A549 (cell line): ENCODE results near the gene ZNF548. TPM values are rescaled to one million over a fixed set of nuclear protein-coding genes. Genes with fewer than 3 reads are reported as not detected.

Experiments used
- ATAC-seq, 2 experiments: fragments of 200-7000 bp in 1 of 2; fragments of >200 bp in 1 of 2; cut with Nextera tagmentation in 1 of 2; cut with Tn5 transposase in 1 of 2; 3 replicates each; pipeline versions ENCODE4 v1.8.0 to v1.9.1; 2018 to 2020; ENCODE audit warnings: mild to moderate bottlenecking in 1 of 2, moderate library complexity in 1 of 2
- CTCF ChIA-PET: fragments of 300-600 bp; sonication (Branson Sonifier 250); formaldehyde crosslinking; extraction: SDS; loops from one replicate; lab custom pipeline; 2021; ENCODE audit warnings: antibody characterized with exemption, inconsistent platforms; lab: Yijun Ruan, JAX
- POLR2A ChIA-PET: fragments of 350-600 bp; formaldehyde crosslinking; extraction: SDS; loops from one replicate; lab custom pipeline; 2021; ENCODE audit warnings: antibody characterized with exemption, inconsistent platforms; lab: Yijun Ruan, JAX
- DNase-seq, 2 experiments: peaks; one replicate each; pipeline versions ENCODE4 v3.0.0 to v3.0.0-alpha.2; 2011 to 2016; ENCODE audit warnings: low read depth in 1 of 2, low spot score in 1 of 2
- FAIRE-seq: peaks from 2 replicates; lab custom pipeline; 2011; peaks lifted over from hg19 to GRCh38; lab: Jason Lieb, UNC
- H3K27ac ChIP-seq, 2 experiments: fragments of >200 bp; sonication (Bioruptor Twin); formaldehyde crosslinking; 3 replicates each; pipeline ENCODE4 v1.5.1; 2016 to 2017
- H3K4me1 ChIP-seq: fragments of >200 bp; sonication (Bioruptor Twin); formaldehyde crosslinking; 3 replicates; pipeline ENCODE4 v1.6.1; 2016
- H3K4me2 ChIP-seq: fragments of >200 bp; sonication (Bioruptor Twin); formaldehyde crosslinking; 3 replicates; pipeline ENCODE4 v1.6.1; 2016
- H3K4me3 ChIP-seq: fragments of >200 bp; sonication (Bioruptor Twin); formaldehyde crosslinking; 3 replicates; pipeline ENCODE4 v1.5.1; 2016
- H3K9me3 ChIP-seq: fragments of >200 bp; sonication (Bioruptor Twin); formaldehyde crosslinking; 3 replicates; pipeline ENCODE4 v1.6.1; 2016
- BCL3 ChIP-seq: fragments of >200 bp; sonication (Bioruptor Twin); formaldehyde crosslinking; IDR thresholded peaks from 3 replicates; pipeline ENCODE4 v1.6.1; 2016
- BHLHE40 ChIP-seq: IDR thresholded peaks from 2 replicates; pipeline ENCODE4 v1.6.1; 2012; ENCODE audit warnings: low read depth, low read length, inconsistent platforms
- CTCF ChIP-seq: fragments of >200 bp; sonication (Bioruptor Twin); formaldehyde crosslinking; IDR thresholded peaks from 3 replicates; pipeline ENCODE4 v1.5.1; 2016
- E2F6 ChIP-seq: IDR thresholded peaks from 2 replicates; pipeline ENCODE4 v1.6.1; 2012; ENCODE audit warnings: low read depth, borderline replicate concordance
- EHF ChIP-seq: fragments of 250-450 bp; sonication (Bioruptor Pico); IDR thresholded peaks from 2 replicates; pipeline ENCODE4 v1.5.0; 2020; ENCODE audit warnings: mild to moderate bottlenecking
- EHMT2 ChIP-seq: fragments of 200-600 bp; sonication (generic); IDR thresholded peaks from 2 replicates; pipeline ENCODE4 v1.6.1; 2016; ENCODE audit warnings: antibody characterized with exemption, low read depth, mild to moderate bottlenecking, moderate library complexity
- EP300 ChIP-seq, 2 experiments: fragments of >200 bp; sonication (Bioruptor Twin); formaldehyde crosslinking; IDR thresholded peaks; 2 replicates in 1 of 2; 3 replicates in 1 of 2; pipeline ENCODE4 v1.6.1; 2016 to 2017
- KDM1A ChIP-seq: fragments of 200-600 bp; sonication (generic); IDR thresholded peaks from 2 replicates; pipeline ENCODE4 v1.6.1; 2016; ENCODE audit warnings: low read depth, mild to moderate bottlenecking
- MYC ChIP-seq: IDR thresholded peaks from 2 replicates; pipeline ENCODE4 v1.6.1; 2012; ENCODE audit warnings: mild to moderate bottlenecking, inconsistent platforms, low read length, improper control_type of control experiment, borderline replicate concordance
- NFE2L2 ChIP-seq: fragments of 150-350 bp; conservative IDR thresholded peaks from 2 replicates; pipeline ENCODE4 v1.6.1; 2014; ENCODE audit warnings: low read length
- PBX3 ChIP-seq: IDR thresholded peaks from 2 replicates; pipeline ENCODE4 v1.6.1; 2012
- RAD21 ChIP-seq, 2 experiments: fragments of >200 bp in 1 of 2; sonication (Bioruptor Twin) in 1 of 2; formaldehyde crosslinking in 1 of 2; IDR thresholded peaks in 1 of 2; conservative IDR thresholded peaks in 1 of 2; 2 replicates in 1 of 2; 3 replicates in 1 of 2; pipeline ENCODE4 v1.6.1; 2012 to 2018; ENCODE audit warnings: inconsistent platforms in 1 of 2
- RFX5 ChIP-seq: fragments of 450-650 bp; IDR thresholded peaks from 2 replicates; pipeline ENCODE4 v1.7.1; 2014; ENCODE audit warnings: antibody characterized with exemption, mild to moderate bottlenecking, moderate library complexity
- TFCP2L1 ChIP-seq: fragments of 250-450 bp; sonication (Bioruptor Pico); IDR thresholded peaks from 2 replicates; pipeline ENCODE4 v1.5.0; 2021; ENCODE audit warnings: mild to moderate bottlenecking
- USF2 ChIP-seq: fragments of 450-650 bp; IDR thresholded peaks from 2 replicates; pipeline ENCODE4 v1.6.1; 2014; ENCODE audit warnings: antibody characterized with exemption
- ZC3H11A ChIP-seq: fragments of 450-650 bp; IDR thresholded peaks from 2 replicates; pipeline ENCODE4 v1.6.1; 2014; ENCODE audit warnings: antibody characterized with exemption, mild to moderate bottlenecking
- ZFP36 ChIP-seq: fragments of 450-650 bp; IDR thresholded peaks from 2 replicates; pipeline ENCODE4 v1.6.1; 2014; ENCODE audit warnings: borderline replicate concordance; ENCODE audit not compliant: partially characterized antibody
- ZNF302 ChIP-seq: fragments of 250-450 bp; sonication (Bioruptor Pico); IDR thresholded peaks from 2 replicates; pipeline ENCODE4 v1.9.0; 2021; ENCODE audit warnings: inconsistent platforms, mild to moderate bottlenecking, moderate library complexity
- ZSCAN20 ChIP-seq: fragments of 250-450 bp; sonication (Bioruptor Pico); IDR thresholded peaks from 2 replicates; pipeline ENCODE4 v1.8.0; 2022; ENCODE audit warnings: mild to moderate bottlenecking, moderate library complexity
- WGBS: methylation state at CpG from one replicate; pipeline ENCODE4 v1.1.6; 2017; ENCODE audit errors: missing lambda C conversion rate; 5-methylcytosine and 5-hydroxymethylcytosine counted together
- polyA plus RNA-seq, 4 experiments: library from polyadenylated mRNA; depleted of rRNA in 3 of 4; stranded (reverse); fragments of >200 nt; fragmentation: RNase III in 1 of 4; extraction: RNeasy Plus Mini Kit Qiagen cat#74134 plus additional on column Dnase treatment in 1 of 4; gene quantifications; 2 replicates in 3 of 4; 3 replicates in 1 of 4; pipeline ENCODE4 v1.2.3, GENCODE V29; 2011 to 2017

Gene ZNF548
- polyA plus RNA-seq, 2 of the 4 experiments (the other 2 are of a cell fraction): 6.4 to 11.3 TPM

GRCh38 chr19:57350877-57351805 lies 38.5 kb upstream of the ZNF548 start, which contains the start of gene ZNF304 (continued):
- no peak for TF ChIP-seq PBX3
- peak; percentile 78; the same call in 1 of the 2 replicates for TF ChIP-seq E2F6
- TF ChIP-seq ZC3H11A: no peak
- TF ChIP-seq BHLHE40: no peak

GRCh38 chr19:57351867-57352266 lies 37.8 kb upstream of the ZNF548 start:
- ChIA-PET CTCF (no interaction called here), POLR2A (no interaction called here)
- TF ChIP-seq EHMT2: no peak
- no peak for TF ChIP-seq ZC3H11A
- no peak for TF ChIP-seq TFCP2L1
- no peak for TF ChIP-seq CTCF
- no peak for TF ChIP-seq RFX5
- no peak for TF ChIP-seq NFE2L2
- TF ChIP-seq BCL3: no peak
- TF ChIP-seq MYC: no peak
- TF ChIP-seq ZNF302: no peak
- TF ChIP-seq KDM1A: no peak
- no peak for TF ChIP-seq ZSCAN20 (CRISPR knock-in tag)
- TF ChIP-seq ZFP36: no peak
- TF ChIP-seq USF2: no peak
- no peak for TF ChIP-seq RAD21 (conservative IDR thresholded peaks at IDR 0.05 in 1 of 2, IDR thresholded peaks at IDR 0.05 in 1 of 2)
- TF ChIP-seq EP300 (IDR thresholded peaks at IDR 0.05): no peak
- TF ChIP-seq EHF (CRISPR knock-in tag): no peak
- peak overlapping the region; percentile 63 for H3K4me3 ChIP-seq
- ATAC-seq (peak in 1 of 2 experiments; percentile 17; a peak in 2 of 6 replicates), DNase-seq (no peak), FAIRE-seq (no peak)
- no peak overlapping the region for H3K27ac ChIP-seq
- H3K4me2 ChIP-seq: peak overlapping the region; percentile 53
- no peaks in the 10 kb centered on the region for H3K4me1 ChIP-seq
- peaks cover 92% of the 10 kb centered on the region for H3K9me3 ChIP-seq
- WGBS: 69% methylated on average over 7 of the region's 7 CpGs
